Measurements from ENCODE around the gene GNB1L. TPM values are rescaled to one million over a fixed set of nuclear protein-coding genes. Genes with fewer than 3 reads are reported as not detected.
A peak's percentile ranks its signal among the peaks of the same experiment; 100 is the strongest.

Gene GNB1L
- polyA plus RNA-seq, 3 donors from 2014 or later = 19.1 to 30.6 (median 20.3) TPM

GRCh38 chr22:19819911-19820879, 34.5 kb downstream of the GNB1L start:
- no peaks in the 10 kb centered on the region for H3K27me3 Mint-ChIP-seq (ENCODE audit: low read depth in 3 of 3)
- H3K4me3 Mint-ChIP-seq = no peak overlapping the region
- H3K9me3 Mint-ChIP-seq = no peaks in the 10 kb centered on the region
- no peak for DNase-seq
- H3K4me1 Mint-ChIP-seq = no peaks in the 10 kb centered on the region
- no peak overlapping the region for H3K27ac Mint-ChIP-seq
- peaks cover 0 to 4% (median 0%) of the 10 kb centered on the region in 3 donors for H3K36me3 Mint-ChIP-seq

- Mint-ChIP-seq H3K27ac (no peak overlapping the region), H3K9me3 (no peaks in the 10 kb centered on the region), H3K36me3 (peaks cover 0 to 4% (median 0%) of the 10 kb centered on the region in 3 donors), H3K27me3 (ENCODE audit: low read depth in 3 of 3) (no peaks in the 10 kb centered on the region), H3K4me3 (no peak overlapping the region), H3K4me1 (no peaks in the 10 kb centered on the region)
- no peak for DNase-seq
These were observed 35.3 kb downstream of the GNB1L start for GRCh38 chr22:19819208-19819910.

GRCh38 chr22:19818324-19819207, 36.1 kb downstream of the GNB1L start:
- Mint-ChIP-seq H3K27ac (no peak overlapping the region), H3K4me3 (no peak overlapping the region), H3K9me3 (no peaks in the 10 kb centered on the region), H3K27me3 (ENCODE audit: low read depth in 3 of 3) (no peaks in the 10 kb centered on the region), H3K36me3 (peaks cover 0 to 1% (median 0%) of the 10 kb centered on the region in 3 donors), H3K4me1 (no peaks in the 10 kb centered on the region)
- no peak for DNase-seq

- Mint-ChIP-seq H3K27ac (peak overlapping the region in 1 of 6 donors; percentile 17), H3K27me3 (ENCODE audit: low read depth in 3 of 3) (no peaks in the 10 kb centered on the region)
- no peak for DNase-seq
These were observed 38.1 kb downstream of the GNB1L start for GRCh38 chr22:19816372-19817119.

GRCh38 chr22:19815823-19816290, 38.8 kb downstream of the GNB1L start:
- DNase-seq = no peak
- no peak overlapping the region for H3K27ac Mint-ChIP-seq

More at GRCh38 chr22:19816372-19817119, 38.1 kb downstream of the GNB1L start:
- H3K9me3 Mint-ChIP-seq = no peaks in the 10 kb centered on the region
- no peaks in the 10 kb centered on the region for H3K4me1 Mint-ChIP-seq
- H3K36me3 Mint-ChIP-seq = no peaks in the 10 kb centered on the region
- H3K4me3 Mint-ChIP-seq = no peak overlapping the region

GRCh38 chr22:19815093-19815822, 39.4 kb downstream of the GNB1L start:
- H3K4me1 Mint-ChIP-seq = peaks cover 0 to 4% of the 10 kb centered on the region in 2 donors
- H3K27me3 Mint-ChIP-seq (ENCODE audit: low read depth in 3 of 3) = no peaks in the 10 kb centered on the region
- peaks cover 0 to 4% (median 0%) of the 10 kb centered on the region in 3 donors for H3K36me3 Mint-ChIP-seq
- DNase-seq = no peak
- no peaks in the 10 kb centered on the region for H3K9me3 Mint-ChIP-seq
- no peak overlapping the region for H3K27ac Mint-ChIP-seq
- H3K4me3 Mint-ChIP-seq = no peak overlapping the region

More at GRCh38 chr22:19815823-19816290, 38.8 kb downstream of the GNB1L start:
- Mint-ChIP-seq H3K9me3 (no peaks in the 10 kb centered on the region), H3K36me3 (peaks cover 0 to 4% (median 0%) of the 10 kb centered on the region in 3 donors), H3K4me3 (no peak overlapping the region), H3K4me1 (peaks cover 0 to 1% of the 10 kb centered on the region in 2 donors), H3K27me3 (ENCODE audit: low read depth in 3 of 3) (no peaks in the 10 kb centered on the region)

- Mint-ChIP-seq H3K4me3 (no peak overlapping the region), H3K27ac (peak overlapping the region in 1 of 6 donors; percentile 20), H3K9me3 (no peaks in the 10 kb centered on the region), H3K4me1 (peaks cover 0 to 9% of the 10 kb centered on the region in 2 donors), H3K27me3 (ENCODE audit: low read depth in 3 of 3) (peaks cover 0 to 1% (median 0%) of the 10 kb centered on the region in 3 donors), H3K36me3 (peaks cover 0 to 4% (median 0%) of the 10 kb centered on the region in 3 donors)
- no peak for DNase-seq
These were observed 40.2 kb downstream of the GNB1L start for GRCh38 chr22:19814428-19814827.

- Mint-ChIP-seq H3K36me3 (peaks cover 0 to 4% (median 0%) of the 10 kb centered on the region in 3 donors), H3K4me1 (peaks cover 0 to 10% of the 10 kb centered on the region in 2 donors), H3K27ac (no peak overlapping the region), H3K27me3 (ENCODE audit: low read depth in 3 of 3) (peaks cover 0 to 3% (median 0%) of the 10 kb centered on the region in 3 donors), H3K4me3 (no peak overlapping the region), H3K9me3 (no peaks in the 10 kb centered on the region)
- no peak for DNase-seq
These were observed 41.8 kb downstream of the GNB1L start for GRCh38 chr22:19812910-19813309.

GRCh38 chr22:19811811-19812771, 42.6 kb downstream of the GNB1L start:
- H3K36me3 Mint-ChIP-seq = peaks cover 0 to 4% (median 0%) of the 10 kb centered on the region in 3 donors
- H3K27ac Mint-ChIP-seq = no peak overlapping the region
- no peak for DNase-seq
- H3K9me3 Mint-ChIP-seq = no peaks in the 10 kb centered on the region
- no peak overlapping the region for H3K4me3 Mint-ChIP-seq
- H3K27me3 Mint-ChIP-seq (ENCODE audit: low read depth in 3 of 3) = peaks cover 0 to 3% (median 0%) of the 10 kb centered on the region in 3 donors
- peaks cover 0 to 10% of the 10 kb centered on the region in 2 donors for H3K4me1 Mint-ChIP-seq

- no peak overlapping the region for H3K4me3 Mint-ChIP-seq
- H3K4me1 Mint-ChIP-seq = peaks cover 0 to 10% of the 10 kb centered on the region in 2 donors
- no peak for DNase-seq
- H3K27ac Mint-ChIP-seq = peak overlapping the region in 1 of 6 donors; percentile 26
- peaks cover 0 to 4% (median 0%) of the 10 kb centered on the region in 3 donors for H3K36me3 Mint-ChIP-seq
- H3K27me3 Mint-ChIP-seq (ENCODE audit: low read depth in 3 of 3) = peaks cover 0 to 3% (median 0%) of the 10 kb centered on the region in 3 donors
- no peaks in the 10 kb centered on the region for H3K9me3 Mint-ChIP-seq
These were observed 43.5 kb downstream of the GNB1L start for GRCh38 chr22:19811211-19811621.

All from immature natural killer cell (primary cell).